ENCODE measurements around the gene TTC28.
"Not testable (repeated sequence)": the region's sequence is repeated elsewhere in the genome, so short reads cannot be mapped to it uniquely, and the experiment has no call there.

TTC28 gene

GRCh38 chr22:28679611-28680287 is at the start of gene TTC28:
Gene TTC28 (minus strand): TSS chr22:28679840. CDS start chr22:28679723, 117 bp downstream.
- peak; percentile 33 for DNase-seq

DNA sequence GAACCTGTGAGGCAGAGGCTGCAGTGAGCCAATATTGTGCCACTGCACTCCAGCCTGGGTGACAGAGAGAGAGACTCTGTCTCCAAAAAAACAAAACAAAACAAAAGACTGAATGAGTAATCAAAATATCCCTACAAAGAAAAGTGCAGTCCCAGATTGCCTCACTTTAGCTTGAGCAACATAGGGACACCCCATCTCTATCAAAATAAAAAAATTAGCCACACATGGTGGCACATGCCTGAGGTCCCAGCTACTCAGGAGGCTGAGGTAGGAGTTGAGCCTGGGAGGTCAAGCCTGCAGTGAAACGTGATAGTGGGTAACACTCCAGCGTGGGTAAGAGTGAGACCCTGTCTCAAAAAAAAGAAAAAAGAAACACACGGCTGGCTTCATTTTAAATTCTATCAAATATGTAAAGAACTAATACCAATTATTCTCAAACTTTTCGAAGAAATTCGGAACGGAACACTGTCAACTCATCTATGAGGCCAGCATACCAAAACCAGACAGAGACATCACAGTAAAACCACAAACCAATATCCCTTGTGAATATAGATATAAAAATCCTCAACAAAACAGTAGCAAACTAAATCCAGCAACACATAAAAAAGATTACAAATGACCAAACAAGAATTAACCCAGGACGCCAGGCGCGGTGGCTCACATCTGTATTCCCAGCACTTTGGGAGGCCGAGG is 49.1 kb upstream of the TTC28 start:
- DNase-seq: no peak

- no peak for DNase-seq
Observed at GRCh38 chr22:28728002-28728401, 48.4 kb upstream of the TTC28 start.

DNA sequence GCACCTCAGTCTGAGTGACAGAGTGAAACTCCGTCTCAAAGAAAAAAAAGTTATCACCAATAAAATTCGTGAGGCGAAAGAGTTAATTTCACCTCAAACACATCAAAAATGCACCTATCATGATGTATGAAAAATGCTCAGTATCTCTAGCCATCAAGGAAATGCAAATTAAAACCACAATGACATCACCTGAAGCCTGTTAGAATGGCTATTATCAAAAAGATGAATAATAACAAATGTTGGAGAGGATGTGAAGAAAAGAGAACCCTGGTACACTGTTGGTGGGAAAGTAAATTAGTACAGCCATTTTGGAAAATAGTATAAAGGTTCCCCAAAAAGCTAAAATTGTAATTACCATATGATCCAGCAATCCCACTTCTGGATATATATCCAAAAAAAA is 38.4 kb upstream of the TTC28 start:
- no peak for DNase-seq

GRCh38 chr22:28716686-28717085 is 37.0 kb upstream of the TTC28 start:
- DNase-seq: no peak

DNA sequence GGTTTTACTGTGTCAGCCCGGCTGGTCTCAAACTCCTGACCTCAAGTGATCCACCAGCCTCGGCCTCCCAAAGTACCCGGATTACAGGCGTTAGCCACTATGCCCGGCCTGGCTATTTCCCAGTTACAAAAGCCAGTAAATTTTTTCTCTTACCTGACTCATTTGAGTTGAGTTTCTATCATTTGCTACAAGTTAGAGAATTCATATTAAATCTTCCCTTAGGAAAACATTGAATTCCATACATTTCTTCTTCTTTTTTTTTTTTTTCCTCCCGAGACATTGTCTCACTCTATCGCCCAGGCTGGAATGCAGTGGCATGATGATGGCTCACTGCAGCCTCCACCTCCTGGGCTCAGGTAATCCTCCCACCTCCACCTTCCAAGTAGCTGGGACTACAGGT is 36.0 kb upstream of the TTC28 start:
- DNase-seq: no peak

- DNase-seq: no peak
Observed at GRCh38 chr22:28714043-28714628, 34.5 kb upstream of the TTC28 start.

DNA sequence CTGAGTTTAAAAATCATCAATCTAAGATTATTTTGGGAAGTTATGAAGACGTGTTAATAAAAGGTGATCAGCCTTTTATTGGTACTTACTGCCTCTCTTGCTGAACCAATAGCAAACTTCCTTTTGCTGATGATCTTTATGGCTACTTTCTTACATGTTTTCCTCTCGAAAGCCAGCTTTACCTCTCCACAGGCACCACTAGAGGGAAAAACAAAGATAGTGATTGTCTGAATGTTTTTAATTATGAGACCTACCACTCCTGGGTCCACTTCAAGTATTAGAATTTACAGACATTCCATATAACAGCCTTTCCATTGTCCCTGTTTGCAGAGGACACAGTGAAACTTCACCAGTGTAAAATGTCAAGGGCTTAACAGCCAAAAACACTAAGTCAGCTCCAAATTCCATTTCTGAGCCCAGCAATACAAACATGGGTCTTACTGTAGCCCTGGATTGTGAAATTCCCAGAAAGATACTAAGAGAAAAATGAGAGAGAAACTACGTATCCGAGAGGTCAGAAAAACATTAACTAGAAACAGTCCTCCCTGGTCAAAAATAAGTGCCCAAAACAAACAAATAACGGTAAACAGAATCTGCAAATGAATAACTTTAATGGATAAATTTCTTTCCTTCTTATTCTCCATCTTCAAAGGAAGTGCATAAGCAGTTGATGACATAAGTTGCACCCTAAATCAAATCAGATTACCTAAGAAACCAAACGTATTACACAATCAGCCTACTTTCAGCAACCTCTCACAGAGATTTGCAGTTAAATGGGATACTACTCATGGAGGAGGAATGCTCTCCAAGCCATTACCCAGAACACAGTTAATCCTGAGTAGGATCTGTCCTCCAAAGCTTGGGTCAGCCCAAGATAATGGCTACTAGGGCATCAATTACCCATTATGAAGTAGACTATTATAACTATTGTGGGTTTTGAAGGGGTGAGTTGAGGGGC is 32.5 kb upstream of the TTC28 start:
- no peak for DNase-seq

- no peak for DNase-seq
Observed at GRCh38 chr22:28711341-28711740, 31.7 kb upstream of the TTC28 start.

GRCh38 chr22:28710576-28711191 is 31.0 kb upstream of the TTC28 start:
- no peak for DNase-seq

DNA sequence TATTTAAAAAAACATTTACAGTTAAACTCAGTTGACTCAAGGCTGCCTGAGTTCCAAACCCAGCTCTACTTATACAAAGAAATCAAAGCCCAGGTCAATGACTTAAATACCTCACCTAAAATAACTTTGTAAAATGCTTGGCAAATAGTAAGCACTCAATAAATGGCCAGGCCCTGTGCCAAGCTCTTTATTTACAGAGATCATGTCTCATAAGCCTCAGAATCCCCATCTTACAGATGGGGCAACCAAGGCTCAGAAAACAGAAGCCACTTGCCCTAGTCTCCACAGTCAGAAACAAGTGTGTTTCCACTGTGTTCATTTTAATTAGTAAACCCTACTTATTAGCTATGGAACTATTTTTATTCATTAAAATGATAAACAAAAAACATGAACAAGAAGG is 30.5 kb upstream of the TTC28 start:
- no peak for DNase-seq

GRCh38 chr22:28706845-28707244 is 27.2 kb upstream of the TTC28 start:
- no peak for DNase-seq

DNA sequence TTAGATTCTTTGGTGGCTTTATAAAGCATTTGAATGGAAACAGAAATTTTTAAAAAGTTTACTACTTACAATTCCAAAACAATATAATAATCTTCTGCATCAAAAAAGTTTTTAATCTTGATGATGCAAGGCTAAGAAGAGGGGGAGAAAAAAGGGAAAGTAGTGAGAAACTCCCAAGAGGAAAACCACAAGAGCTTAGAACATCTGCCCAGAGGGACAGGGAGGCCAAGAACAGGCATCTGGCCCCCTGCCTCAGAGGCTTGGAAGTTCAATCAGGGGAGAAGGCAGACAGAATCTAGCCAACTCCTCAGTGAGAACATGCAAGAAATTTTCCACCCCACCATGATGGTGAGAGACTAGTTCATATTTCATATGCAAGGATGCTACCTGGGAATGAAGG is 23.8 kb upstream of the TTC28 start:
- no peak for DNase-seq

DNA sequence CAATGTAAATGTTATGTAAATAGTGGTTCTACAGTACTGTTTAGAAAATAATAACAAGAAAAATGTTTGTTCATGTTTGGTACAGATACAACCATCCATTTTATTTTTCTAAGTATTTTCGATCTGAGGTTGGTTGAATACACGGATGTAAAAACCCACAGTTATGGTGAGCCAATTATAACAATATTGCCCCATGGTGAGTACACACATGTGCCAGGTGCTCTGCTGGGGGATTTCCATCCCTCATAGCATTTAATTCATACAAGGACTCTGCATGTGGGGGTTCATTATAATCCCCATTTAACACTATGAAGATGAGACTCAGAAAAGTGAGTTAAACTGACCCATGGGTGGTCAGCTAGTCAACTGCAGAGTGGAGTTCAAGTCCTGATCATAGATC is 23.3 kb upstream of the TTC28 start:
- no peak for DNase-seq

DNA sequence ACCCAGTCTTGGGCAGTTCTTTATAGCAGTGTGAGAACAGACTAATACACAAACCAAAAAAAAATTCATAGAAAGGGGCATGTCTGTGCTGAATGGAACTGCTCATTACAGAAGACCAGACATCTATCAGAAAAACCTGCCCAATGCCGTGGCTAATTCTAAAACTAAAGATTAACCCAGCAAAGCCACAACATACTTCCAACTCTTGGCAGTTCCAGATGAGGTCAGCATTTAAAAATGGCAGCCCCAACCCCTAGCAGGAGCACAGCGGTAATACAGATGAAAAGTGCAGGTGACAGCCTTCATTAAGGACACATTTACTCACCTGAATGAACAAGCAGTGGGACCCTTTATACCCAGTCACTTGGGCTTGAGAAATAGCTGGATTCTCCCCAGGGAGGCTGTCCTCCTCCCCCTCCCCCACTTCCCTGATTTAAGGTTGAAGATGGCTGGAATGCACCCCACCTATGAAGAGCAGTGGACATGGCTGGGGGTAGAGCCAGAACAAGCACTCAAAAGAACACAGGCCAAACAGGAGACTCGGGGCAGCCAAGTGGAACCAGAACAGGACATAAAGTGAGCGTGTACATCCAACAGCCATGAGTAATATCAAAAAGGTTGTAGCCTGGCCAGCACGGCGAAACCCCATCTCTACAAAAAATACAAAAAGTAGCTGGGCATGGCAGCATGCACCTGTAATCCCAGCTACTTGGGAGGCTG is 13.6 kb upstream of the TTC28 start:
- not testable (repeated sequence) for DNase-seq

DNA sequence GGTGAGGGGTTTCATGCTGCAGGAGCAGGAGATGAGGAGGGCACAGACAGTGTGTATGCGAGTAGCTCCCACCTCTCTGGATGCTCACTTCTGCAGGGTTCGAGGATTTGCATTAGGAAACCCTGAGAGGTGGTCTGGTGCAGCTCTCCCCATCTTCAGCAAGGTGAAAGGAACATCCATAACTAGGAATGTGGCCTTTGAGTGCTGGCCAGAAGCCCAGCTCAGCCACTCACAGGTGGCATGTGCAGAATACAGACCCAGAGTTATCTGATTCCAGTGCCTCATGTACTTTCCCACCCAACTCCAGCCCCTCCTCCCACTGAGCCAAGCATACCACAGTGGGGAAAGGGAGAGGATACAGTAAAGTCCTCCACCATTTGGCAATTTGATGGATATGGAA is 10.2 kb upstream of the TTC28 start:
- DNase-seq: not testable (repeated sequence)

DNA sequence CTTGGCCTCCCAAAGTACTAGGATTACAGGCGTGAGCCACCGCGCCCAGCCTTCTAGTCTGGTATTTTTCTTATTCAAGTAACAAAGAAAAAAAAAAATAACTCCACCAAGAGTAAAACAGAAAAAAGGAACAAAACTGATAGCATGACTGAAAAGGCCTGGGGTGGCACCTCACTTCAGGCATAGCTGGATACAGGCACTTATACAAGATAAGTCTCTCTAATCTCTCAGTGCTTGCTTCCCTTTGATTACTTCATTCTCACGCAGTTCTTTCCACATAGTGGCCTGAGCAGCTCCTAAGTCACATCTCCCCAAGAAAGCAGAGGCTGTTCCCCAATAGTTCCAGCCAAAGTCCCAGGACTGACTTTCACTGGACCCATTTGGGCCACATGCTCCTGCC is 3.3 kb upstream of the TTC28 start:
- not testable (repeated sequence) for DNase-seq

DNA sequence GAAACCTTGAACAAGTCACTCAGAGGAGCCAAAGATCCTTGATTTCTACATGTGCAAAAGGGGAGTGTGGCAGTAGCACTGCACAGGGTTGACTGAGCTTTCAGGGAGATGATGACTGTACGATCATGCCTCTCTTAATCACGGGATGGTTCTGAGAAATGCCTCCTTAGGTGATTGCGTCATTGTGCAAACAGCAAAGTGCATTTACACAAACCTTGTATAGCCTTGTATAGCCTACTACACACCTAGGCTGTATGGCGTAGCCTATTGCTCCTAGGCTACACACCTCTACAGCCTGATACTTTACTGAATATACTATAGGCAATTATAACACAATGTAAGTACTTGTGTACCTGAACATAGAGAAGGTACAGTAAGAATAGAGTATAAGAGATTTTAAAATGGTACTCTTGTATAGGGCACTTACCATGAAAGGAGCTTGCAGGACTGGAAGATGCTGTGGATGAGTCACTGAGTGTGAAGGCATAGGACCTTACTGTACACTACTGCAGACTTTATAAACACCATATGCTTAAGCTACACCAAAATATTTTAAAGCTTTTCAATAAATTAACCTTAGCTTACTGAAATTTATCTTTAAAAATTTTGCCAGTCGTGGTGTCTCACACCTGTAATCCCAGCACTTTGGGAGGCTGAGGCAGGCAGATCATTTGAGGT is 1.3 kb upstream of the TTC28 start:
- DNase-seq: not testable (repeated sequence)

- peak; percentile 28 for DNase-seq
Observed at GRCh38 chr22:28678778-28679610, 646 bp downstream of the TTC28 start.

DNA sequence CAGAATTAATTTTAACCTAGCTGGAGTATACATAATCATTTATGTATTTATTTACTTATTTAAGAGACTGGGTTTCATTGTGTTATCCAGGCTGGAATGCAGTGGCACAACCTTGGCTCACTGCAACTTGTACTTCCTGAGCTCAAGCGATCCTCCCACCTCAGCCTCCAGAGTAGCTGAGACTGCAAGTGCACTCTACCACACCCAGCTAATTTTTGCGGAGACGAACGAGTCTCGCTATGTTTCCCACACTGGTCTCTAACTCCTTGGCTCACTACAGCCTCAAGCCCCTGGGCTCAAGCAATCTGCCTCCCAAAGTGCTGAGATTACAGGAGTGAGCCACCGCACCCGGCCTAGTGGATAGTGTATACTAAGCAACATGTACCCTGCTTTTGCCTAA is 1.5 kb downstream of the TTC28 start:
- DNase-seq: not testable (repeated sequence)

Measured in stimulated activated CD4-positive, alpha-beta T cell treated with anti-CD3 and anti-CD28 coated beads, Interleukin-15, amount 100 ng/mL, for 24 hours (primary cell).